ENCODE results near the gene FXR2.

The FXR2 gene

GRCh38 chr17:7552621-7553051, 62.1 kb downstream of the FXR2 start:
- no peak for DNase-seq (ENCODE audit: low read depth in 2 of 3, low spot score in 1 of 3)

- no peak for DNase-seq (ENCODE audit: low read depth in 2 of 3, low spot score in 1 of 3)
Observed at GRCh38 chr17:7551396-7551795, 63.3 kb downstream of the FXR2 start.

- DNase-seq (ENCODE audit: low read depth in 2 of 3, low spot score in 1 of 3): no peak
Observed at GRCh38 chr17:7550344-7550743, 64.4 kb downstream of the FXR2 start.

- DNase-seq (ENCODE audit: low read depth in 2 of 3, low spot score in 1 of 3): no peak
Observed at GRCh38 chr17:7549401-7550055, 65.2 kb downstream of the FXR2 start.

GRCh38 chr17:7548585-7549400, 65.9 kb downstream of the FXR2 start, which contains the start of gene TNFSF12:
Gene TNFSF12, plus strand, starts transcription at chr17:7549058. Its CDS starts 96 bp downstream, at chr17:7549154.
- DNase-seq (ENCODE audit: low read depth in 2 of 3, low spot score in 1 of 3): no peak

GRCh38 chr17:7544911-7545310, 69.8 kb downstream of the FXR2 start:
- no peak for DNase-seq (ENCODE audit: low read depth in 2 of 3, low spot score in 1 of 3)

Data from stimulated activated CD4-positive, alpha-beta T cell treated with anti-CD3 and anti-CD28 coated beads, Interleukin-12 subunit alpha, Interleukin-12 subunit beta, amount 100 ng/mL, for 48 hours (primary cell).